PC-9 (cell line): ENCODE data around the gene PRR5L.

Source experiments
- EZH2 ChIP-seq: fragments of 200-600 bp; sonication (generic); IDR thresholded peaks from 2 replicates; pipeline ENCODE4 v1.8.0; 2017; ENCODE audit warnings: antibody characterized with exemption, low read depth
- TF ChIP-seq, protein P1 (sequence below): fragments of 200-600 bp; sonication (generic); conservative IDR thresholded peaks from 2 replicates; pipeline ENCODE4 v1.6.1; 2017; ENCODE audit warnings: mixed run types, antibody characterized with exemption, mild to moderate bottlenecking, moderate library complexity

DNA sequence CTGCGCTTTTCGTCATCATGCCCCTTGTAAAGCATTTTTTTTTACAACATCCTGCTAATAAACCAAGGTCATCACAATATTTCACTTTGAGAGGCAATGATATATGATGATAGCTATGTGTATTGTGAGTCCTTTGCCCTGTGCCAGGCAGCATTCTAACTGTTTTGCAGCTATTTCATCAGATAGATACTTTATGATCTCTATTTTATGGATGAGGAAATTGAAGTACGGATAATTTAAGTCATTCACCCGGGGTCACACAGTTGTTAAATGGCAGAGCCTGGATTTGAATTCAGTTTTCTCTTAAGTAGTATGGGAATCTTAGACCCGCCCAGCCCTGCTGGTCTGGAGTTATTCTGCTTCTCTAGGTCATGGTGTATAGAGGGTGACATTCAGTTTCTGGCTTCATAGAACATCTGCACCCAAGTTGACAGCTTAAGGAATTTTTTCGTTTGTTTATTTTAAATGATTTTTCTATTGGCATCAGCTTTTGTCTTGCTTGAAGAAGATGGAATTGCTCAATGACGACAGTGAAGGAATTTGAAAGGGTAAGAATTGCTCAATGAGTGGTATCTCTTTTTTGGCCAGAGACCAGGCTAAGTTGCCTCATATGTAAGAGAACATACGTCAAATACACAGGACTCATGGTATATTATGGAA lies 926 bp downstream of the PRR5L start:
- TF ChIP-seq, protein P1, sequence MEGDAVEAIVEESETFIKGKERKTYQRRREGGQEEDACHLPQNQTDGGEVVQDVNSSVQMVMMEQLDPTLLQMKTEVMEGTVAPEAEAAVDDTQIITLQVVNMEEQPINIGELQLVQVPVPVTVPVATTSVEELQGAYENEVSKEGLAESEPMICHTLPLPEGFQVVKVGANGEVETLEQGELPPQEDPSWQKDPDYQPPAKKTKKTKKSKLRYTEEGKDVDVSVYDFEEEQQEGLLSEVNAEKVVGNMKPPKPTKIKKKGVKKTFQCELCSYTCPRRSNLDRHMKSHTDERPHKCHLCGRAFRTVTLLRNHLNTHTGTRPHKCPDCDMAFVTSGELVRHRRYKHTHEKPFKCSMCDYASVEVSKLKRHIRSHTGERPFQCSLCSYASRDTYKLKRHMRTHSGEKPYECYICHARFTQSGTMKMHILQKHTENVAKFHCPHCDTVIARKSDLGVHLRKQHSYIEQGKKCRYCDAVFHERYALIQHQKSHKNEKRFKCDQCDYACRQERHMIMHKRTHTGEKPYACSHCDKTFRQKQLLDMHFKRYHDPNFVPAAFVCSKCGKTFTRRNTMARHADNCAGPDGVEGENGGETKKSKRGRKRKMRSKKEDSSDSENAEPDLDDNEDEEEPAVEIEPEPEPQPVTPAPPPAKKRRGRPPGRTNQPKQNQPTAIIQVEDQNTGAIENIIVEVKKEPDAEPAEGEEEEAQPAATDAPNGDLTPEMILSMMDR: no peak
- TF ChIP-seq EZH2: no peak
